Inferior parietal cortex (tissue), 1 donor: ENCODE measurements around the gene SEC16A.

Source experiments
- DNase-seq: peaks from one replicate; pipeline ENCODE4 v3.0.0-alpha.2; 2016; ENCODE audit errors: extremely low spot score

SEC16A gene, protein sequence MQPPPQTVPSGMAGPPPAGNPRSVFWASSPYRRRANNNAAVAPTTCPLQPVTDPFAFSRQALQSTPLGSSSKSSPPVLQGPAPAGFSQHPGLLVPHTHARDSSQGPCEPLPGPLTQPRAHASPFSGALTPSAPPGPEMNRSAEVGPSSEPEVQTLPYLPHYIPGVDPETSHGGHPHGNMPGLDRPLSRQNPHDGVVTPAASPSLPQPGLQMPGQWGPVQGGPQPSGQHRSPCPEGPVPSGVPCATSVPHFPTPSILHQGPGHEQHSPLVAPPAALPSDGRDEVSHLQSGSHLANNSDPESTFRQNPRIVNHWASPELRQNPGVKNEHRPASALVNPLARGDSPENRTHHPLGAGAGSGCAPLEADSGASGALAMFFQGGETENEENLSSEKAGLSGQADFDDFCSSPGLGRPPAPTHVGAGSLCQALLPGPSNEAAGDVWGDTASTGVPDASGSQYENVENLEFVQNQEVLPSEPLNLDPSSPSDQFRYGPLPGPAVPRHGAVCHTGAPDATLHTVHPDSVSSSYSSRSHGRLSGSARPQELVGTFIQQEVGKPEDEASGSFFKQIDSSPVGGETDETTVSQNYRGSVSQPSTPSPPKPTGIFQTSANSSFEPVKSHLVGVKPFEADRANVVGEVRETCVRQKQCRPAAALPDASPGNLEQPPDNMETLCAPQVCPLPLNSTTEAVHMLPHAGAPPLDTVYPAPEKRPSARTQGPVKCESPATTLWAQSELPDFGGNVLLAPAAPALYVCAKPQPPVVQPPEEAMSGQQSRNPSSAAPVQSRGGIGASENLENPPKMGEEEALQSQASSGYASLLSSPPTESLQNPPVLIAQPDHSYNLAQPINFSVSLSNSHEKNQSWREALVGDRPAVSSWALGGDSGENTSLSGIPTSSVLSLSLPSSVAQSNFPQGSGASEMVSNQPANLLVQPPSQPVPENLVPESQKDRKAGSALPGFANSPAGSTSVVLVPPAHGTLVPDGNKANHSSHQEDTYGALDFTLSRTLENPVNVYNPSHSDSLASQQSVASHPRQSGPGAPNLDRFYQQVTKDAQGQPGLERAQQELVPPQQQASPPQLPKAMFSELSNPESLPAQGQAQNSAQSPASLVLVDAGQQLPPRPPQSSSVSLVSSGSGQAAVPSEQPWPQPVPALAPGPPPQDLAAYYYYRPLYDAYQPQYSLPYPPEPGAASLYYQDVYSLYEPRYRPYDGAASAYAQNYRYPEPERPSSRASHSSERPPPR (N-terminal part only)

GRCh38 chr9:136482793-136483588, at the start of gene SEC16A:
Gene SEC16A, minus strand, starts transcription at chr9:136483040. Its CDS starts 5,425 bp downstream, at chr9:136477615.
- peak; percentile 90 for DNase-seq

DNA sequence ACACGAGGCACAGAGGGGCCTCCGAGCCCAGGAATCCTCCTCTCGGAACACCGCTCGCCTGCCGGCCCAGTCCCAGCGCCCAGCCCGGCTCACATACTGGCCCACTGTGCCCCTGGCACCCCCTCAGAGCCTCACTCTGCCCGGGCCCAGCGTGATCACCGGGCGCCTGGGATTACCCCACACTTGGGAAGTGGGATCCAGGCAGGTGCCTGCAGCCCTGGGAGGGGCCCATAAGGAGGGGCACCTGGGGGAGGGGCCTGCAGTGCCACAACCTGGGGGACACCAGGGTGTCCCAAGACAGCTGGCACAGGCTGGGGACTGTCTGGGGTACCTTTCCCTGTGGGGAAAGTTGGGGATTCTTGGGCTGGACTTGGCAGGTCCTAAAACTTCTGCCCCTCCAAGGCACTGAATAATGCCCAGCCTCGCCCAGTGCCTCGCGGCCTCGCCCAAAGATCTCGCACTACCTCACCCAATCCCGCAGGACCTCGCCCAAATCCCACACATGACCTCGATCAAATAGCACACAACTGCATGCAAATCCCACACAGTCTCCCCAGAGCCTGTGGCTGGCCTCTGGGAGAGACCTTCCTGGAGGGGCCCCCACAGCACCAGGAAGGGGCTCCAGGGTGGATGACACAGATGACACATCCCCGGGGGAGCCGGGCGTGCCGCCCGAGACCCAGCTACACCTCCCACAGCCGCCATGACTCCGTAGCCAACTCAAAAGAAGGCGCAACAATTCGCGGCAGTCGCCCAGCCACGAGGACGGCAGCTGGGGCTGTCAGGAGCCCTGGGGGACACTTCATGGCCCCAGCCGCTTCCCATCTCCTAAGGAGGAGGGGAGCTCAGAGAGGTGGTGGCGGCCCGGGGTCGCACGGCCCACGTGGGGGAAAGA, 49.3 kb upstream of the SEC16A start:
- no peak for DNase-seq

DNA sequence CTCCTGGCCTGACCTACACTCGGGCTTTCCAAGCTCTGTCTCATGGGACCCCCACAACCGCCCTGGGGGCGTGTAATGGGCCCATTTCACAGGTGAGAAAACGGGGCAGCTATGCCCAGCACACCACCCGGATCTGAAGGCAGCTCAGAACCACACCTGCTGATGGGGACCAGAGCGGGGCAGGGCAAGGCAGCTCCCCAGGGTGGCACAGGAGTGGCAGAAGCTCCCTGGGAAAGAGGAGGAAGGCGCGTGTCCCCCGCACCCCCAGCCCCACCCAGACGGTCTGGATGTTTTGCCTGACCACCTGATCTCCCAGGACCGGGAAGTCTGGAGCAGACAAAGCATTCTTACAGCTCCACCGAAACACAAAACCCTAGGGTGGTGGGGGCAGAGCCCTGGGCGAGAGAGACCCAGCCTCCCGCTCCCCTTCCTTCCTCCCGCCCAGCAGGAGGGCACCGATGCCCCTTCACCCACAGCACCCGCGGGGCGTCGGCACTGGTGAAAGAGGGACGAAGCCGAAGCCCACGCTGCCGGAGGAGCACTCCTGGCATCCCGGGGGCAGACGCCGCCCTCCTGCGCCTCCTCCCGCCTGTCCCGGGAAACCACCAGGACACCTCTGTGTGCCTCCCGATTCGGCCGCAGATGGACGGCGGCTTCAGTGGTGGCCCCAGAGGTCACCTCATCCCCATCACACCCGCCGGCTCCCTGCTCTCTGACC, 48.5 kb upstream of the SEC16A start:
- no peak for DNase-seq

- no peak for DNase-seq
These were observed 47.7 kb upstream of the SEC16A start for GRCh38 chr9:136530461-136531089.

DNA sequence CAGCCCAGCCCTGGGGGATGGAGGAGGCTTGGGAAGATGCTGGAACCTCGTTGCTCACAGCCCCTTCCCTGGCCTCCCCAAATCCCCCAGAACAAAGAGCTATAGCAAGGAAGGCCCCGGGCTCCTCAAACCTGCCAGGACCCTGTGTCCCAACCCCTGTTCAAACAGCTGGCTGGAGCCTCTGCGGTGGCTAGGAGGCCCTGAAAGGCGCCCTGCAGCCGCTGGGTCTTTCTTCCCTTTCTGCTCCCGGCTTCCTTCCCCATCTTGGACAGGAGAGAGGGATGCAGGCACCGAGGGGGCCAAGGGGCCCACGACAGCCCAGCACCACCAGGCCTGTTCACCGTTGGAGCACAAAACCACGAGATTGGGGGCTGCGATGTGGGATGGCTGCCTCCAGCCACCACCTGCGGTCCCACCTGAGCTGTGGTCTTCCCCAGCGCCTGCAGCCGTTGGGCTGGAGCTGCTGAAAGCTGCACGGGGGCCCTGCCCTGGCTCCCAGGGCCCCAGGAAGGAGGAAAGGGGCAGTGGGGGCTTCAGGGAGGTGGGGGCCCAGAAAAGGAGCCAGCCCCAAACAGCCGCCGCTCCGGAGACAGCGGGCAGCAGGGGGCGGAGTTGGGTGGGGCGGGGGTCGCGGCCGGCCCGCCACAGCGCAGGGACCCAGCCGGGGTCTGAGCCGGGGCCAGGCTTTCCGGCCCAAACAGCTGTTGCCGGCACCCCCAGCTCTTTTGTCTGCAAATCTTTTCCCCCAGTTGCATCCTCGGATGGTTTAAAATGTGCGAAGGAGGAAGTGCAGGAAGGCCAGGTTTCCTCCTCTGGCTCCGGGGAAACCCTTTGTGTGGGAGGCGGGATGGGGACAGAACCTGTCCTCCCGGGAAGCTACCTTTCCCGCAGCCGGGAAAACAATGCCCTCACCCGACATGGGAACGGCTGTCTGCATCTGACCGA, 46.9 kb upstream of the SEC16A start:
- no peak for DNase-seq

DNA sequence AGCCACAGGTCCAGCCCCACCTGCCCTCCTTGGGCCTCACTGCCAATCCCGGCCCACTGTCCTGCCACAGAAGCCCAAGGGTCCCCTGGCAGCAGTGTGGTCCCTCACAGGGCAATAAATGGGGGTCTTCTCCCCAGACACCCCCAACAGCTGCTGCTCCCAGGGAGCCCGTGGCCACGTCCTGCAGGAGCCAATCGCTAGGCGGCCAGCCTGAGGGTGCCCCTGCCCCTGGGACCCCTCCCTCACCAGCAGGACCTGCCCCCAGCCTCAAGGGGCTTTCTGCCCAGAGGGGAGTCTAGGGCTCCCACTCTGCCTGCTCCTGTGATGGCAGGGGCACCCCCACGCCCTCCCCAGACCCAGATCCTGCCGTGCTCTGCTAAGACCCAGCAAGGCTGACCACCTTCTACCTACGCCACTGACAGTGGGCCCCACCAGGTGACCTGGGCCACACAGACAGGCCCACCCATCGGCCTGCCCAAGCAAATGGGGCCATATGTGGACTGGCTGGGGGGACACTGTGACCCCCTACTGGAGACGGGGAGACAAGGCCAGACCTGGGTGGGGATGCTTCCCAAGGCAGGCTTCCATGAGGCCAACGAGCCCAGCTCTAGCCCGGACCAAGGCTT, 46.0 kb upstream of the SEC16A start:
- no peak for DNase-seq

DNA sequence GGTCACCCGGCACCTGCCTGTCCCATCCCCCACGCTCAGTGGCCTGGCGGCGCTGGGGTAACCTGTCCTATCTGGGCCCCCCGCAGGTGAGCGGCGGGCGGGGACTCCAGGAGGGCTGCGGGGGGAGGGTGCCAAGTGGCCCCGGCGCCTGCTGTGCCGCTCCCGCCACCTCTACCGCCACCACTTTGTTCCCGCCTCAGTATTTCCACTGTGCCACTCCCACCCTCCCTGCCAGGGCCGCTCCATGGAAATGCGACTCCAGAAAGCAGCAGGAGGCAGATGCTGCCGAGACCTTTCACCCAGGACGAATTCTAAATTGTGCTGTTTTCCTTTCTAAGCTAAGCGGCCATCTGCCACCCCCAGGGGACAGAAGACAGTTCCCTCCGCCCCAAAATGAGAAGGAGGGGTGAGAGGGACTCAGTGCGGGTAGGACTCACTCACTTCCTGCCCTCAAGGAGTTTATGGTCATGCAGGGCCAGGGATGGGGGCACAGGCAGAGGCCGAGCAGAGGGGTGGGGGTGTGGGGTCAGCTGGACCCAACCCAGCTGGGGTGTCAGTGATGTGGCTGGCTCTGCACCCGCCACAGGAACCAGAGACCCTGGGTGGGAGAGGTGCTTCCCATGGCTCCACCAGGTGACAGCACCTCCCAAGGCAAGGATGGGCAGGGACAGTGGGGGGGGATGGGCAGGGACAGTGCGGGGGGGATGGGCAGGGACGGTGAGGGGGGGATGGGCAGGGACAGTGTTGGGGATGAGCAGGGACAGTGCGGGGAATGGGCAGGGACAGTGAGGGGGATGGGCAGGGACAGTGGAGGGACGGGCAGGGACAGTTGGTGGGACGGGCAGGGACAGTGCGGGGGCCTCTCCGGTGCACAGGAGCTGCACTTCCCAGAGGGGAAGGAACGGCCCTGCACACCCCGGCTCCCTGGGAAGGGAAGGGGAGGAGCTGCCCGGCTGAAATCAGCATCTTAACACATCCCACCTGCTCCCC, 45.2 kb upstream of the SEC16A start:
- no peak for DNase-seq

DNA sequence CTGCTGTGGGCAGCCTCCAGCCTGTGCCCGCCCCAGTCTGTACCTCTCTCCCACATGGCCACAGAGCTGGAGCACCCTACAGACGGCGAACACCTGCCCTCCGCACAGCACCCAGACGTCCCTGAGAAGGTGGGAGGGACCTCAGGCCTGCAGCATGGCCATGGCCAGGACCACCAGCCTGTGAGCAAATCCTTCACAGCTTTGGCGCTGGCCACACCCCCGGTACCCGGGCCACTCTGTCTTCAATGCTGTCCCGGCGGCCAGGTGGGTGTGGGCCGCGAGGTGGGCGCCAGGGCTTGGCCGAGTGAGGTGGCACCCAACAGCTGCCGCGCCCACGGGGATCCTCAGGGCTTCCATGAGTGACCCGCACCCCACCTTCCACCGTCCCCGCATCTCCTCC, 44.3 kb upstream of the SEC16A start:
- DNase-seq: no peak

DNA sequence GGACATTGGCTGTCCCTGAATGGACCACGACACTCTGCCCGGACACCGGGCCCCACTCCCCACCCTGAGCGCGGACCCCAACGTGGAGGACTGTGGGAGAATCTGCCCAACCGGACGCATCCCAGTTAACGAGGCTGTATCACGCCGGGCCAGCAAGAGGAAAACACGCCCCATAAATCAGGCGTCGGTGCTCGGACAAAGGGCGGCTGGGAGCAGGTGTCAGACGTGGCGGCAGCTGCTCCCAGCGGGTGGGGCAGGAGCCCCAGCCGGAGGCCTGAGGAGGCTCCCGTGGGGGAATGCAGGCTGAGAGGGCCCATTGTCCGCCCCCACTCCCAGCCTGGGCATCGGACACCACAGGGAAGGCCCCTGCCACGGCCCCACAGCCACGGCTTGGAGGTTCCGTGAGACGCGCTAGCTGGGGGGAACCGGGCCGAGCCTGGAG, 43.8 kb upstream of the SEC16A start:
- DNase-seq: peak; percentile 57

DNA sequence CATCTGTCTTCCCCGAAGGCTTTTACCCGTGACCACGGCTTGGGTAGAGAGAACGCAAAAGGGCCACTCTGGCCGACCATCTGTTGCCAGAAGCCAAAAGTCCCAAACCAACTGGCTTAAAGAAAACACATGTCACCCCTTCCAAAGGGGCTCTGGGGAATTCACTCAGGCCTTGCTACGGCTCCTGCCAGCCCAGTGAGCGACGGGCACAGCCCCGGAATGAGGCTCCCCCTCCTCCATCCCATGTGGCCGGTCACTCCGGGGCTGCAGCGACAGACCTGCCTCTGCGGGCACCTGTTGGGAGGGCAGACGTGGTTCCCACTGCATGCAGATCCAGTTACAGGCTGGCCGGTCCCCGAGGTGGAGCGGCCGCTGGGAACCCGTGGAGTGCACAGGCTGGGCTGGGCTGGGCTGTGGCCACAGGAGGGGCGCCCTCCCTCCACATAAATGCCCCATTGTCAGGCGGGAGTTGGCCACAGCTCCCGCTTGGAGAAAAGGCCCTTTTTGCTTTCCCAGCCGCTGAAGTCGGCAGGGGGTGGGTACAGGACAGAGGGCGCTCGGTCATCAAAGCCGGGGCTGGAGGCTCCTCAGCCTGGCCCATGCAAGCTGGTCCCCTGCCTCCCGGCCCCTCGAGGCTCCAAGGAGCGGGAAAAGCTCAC, 43.1 kb upstream of the SEC16A start:
- DNase-seq: peak; percentile 83

GRCh38 chr9:136525207-136525606, 42.4 kb upstream of the SEC16A start:
- DNase-seq: no peak

- no peak for DNase-seq
These were observed 39.7 kb upstream of the SEC16A start for GRCh38 chr9:136522314-136523237.

DNA sequence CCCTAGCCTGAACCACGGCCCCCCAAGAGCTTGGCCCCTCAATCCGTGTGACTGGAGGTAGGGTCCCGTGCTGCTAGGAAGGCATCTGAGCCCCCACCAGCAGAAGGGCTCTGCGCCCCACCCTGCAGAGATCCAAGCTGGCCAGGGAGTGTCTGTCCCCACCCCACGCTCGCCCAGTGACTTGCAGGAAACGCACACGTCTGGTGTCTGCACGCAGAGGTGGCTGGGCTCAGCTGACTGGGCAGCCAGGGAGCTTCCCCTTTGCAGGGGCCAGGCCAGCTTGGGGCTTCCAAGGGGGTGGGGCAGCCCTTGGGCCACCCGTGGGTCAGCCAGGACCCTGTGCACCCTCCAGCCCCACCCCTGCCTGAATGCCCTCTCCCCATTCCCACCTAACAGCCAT, 38.7 kb upstream of the SEC16A start:
- no peak for DNase-seq

DNA sequence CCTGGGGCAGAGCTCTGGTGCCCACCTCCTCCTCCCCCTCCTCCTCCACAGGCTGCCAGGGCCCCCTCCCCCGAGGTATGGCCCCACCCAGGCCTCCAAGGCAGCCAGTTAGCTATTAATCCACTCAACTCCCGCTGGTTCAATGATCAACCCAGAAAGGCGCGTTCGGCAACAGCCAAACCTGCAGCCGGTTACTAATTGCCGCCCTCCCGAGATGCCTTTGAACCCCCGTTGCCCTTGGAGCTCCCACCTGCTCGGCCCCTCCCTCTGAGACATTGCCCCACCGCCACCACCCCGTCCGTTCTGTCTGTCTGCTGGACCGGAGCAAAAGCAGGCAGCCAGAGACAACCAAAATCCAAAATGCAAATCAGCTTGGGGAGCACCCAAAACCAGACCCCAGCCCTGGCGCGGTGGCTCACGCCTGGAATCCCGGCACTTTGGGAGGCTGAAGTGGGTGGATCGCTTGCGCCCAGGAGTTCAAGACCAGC, 37.3 kb upstream of the SEC16A start:
- no peak for DNase-seq
